Activated T-cell treated with anti-CD3 and anti-CD28 coated beads for 4 hours (primary cell): ENCODE data around the gene LCTL.
A peak's percentile ranks its signal among the peaks of the same experiment; 100 is the strongest.
"Not testable (repeated sequence)": the region's sequence is repeated elsewhere in the genome, so short reads cannot be mapped to it uniquely, and the experiment has no call there.

Experiments
- DNase-seq: peaks from one replicate; pipeline ENCODE4 v3.0.0-alpha.2; 2020

The LCTL gene

DNA sequence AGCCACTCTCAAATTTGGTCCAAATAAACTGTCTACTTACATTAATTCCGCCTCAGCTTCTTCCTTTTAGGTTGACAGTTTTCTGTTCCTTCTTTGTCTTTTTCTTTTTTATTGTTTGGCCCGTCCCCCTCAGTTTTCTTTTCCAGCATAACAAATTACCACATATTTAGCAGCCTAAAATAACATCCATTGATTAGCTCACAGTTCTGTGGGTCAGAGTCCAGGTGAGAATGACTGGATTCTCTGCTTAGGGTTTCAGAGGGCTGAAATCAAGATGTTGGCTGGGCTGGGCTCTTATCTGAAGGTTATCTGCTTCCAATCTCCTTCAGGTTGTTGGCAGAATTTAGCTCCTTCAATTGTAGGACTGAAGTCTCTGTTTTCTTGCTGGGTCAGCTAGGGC is 24.6 kb upstream of the LCTL start:
- no peak for DNase-seq

DNA sequence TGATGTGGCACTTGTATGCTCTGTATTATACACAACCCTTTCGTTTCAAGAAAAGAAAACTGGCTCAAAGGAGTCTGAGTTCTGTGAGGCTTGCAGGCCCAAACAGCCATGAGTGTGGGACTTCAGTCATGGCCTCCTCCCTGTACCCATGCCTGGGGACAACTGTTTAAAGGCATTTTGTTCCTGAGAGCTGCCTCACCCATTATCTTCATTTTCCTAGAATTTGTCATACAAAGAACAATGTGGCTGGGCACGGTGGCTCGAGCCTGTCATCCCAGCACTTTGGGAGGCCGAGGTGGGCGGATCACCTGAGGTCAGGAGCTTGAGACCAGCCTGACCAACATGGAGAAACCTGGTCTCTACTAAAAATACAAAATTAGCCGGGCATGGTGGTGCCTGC is 23.6 kb upstream of the LCTL start:
- DNase-seq = not testable (repeated sequence)

DNA sequence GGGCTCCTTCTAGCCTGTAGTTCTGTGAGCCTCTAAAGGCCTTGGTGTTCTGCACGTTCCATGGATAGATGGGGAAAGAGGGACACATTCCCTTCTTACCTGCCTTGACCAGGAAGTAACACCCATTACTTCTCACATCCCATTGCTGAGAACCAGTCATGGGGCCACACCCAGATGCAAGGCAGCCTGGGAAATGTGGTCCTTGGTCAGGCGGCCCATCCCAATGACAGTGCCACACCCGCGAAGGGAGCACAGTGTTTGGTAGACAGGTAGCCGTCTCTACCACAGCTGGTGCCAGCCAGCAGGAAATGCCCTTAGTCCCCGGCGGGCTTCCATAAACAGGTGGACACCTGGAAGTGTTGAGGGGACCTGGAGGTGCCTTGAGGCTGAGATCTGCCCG is 23.2 kb upstream of the LCTL start:
- no peak for DNase-seq

DNA sequence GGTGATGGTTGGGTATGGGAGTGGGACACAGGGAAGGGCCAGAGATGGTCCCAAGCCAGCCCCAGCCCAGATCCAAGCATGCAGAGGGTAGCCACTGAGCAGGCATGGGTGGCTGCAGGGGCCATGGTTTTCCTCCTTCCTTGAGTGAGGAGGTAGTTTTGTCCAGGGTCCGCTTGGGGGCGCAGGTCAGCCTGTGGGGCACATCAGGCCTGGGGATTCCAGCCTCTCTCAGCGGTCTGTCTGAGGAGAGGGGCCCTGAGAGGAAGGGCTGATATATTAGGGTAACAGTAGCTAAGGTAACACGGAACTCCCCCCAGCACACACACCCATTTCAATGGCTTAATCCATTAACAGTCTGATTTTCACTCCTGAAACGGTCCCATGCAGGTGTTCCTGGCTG is 22.7 kb upstream of the LCTL start:
- no peak for DNase-seq

DNA sequence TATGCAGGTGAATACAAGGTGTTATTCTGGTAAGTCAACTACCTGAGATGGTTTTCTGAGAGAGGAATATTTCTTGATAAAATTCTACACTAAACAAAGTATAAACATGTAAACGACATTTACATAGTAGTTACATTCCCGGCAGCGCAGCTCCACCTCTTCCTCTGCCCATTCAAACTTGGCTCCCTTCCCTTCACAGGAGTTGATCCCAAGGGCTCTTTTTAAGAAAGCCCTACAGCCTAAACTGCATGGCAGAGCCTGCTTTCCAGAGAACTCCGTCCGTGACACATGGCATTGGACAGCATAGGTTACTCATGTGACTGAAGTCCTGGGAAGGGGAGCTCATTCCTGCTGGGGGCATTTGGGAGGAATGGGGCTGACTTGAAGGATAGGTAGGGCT is 22.0 kb upstream of the LCTL start:
- no peak for DNase-seq

DNA sequence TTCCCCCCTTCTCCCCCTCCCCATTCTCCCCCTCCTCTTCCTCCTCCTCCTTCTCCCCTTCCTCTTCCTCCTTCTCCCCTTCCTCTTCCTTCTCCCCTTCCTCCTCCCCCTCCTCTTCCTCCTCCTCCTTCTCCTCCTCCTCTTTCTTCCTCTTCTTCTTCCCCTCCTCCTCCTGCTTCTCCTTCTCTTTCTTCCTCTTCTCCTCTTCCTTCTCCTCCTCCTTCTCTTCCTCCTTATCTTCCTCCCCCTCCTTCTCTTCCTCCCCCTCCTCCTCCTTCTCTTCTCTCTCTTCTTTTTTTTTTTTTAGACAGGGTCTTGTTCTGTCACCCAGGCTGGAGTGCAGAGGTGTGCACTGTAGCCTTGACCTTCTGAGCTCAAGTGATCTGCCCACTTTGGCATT is 21.2 kb upstream of the LCTL start:
- DNase-seq = no peak

DNA sequence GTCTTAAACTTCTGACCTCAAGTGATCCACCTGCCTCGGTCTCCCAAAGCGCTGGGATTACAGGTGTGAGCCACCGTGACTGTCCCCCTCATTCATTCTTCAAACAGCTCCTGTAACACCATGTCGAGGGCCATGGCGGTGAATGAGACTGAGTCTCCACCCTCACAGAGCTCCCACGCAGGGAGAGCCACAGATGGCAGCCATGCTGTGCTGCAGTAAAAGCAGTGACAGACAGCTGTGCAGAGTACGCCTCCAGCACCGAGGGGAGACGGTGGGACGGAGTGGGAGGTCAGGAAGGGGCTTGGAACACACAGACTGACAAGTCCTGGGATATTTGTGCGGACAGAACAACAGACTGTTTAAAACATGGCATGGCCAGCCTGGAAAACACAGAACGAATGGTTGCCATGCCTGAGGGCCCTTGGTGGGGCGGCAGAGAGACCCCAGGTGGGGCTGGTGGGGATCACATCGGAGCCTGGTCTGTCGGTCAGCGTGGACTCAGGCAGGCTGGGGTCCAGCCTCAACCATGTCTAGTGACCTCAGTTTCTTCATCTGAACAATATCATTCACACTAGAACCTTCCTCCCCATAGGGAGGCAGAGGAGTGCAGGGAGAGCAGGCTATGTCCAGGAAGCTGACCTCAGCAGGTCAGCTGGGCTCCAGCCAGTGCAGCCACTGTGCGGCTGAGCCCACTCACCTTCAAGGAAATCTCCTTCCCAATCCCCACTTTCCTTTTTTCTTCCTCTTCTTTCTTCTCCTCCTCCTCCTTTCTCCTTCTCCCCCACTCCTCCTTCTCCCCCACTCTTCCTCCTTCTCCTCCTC is 20.6 kb upstream of the LCTL start:
- DNase-seq = no peak

DNA sequence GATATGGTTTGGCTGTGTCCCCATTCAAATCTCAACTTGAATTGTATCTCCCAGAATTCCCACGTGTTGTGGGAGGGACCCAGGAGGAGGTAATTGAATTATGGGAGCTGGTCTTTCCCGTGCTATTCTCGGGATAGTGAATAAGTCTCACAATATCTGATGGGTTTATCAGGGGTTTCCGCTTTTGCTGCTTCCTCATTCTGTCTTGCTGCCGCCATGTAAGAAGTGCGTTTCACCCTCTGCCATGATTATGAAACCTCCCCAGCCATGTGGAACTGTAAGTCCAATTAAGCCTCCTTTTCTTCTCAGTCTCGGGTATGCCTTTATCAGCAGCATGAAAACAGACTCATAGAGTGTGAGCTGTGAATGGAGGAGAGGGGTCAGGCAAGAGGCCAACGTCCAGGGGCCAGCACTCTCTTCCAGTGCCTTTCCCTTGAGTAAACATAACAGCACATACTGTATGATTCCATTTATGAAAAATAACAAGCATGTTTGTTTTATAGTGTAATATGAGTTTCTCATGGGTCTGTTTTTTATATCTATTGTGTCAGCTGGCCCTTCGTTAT is 16.3 kb upstream of the LCTL start:
- DNase-seq = no peak

DNA sequence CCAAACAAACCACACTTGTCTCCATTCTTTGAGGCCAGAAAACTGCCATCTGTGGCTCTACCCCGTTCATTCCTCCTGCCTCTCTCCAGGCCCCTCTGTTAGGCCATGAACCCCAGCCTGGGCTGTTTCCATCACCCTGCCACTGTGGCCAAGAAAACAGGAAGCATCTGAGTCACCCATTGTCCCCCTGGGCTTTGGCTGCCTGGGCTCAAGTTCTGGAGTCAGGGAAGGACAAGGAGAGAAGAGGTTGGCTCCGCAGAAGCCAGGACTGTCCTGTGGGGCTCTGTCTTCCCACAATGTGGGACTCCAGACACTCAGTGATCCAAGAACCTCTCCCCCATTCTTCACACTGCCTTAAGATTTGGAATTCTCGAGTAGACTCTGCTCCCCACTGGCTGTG is 14.8 kb upstream of the LCTL start:
- no peak for DNase-seq

DNA sequence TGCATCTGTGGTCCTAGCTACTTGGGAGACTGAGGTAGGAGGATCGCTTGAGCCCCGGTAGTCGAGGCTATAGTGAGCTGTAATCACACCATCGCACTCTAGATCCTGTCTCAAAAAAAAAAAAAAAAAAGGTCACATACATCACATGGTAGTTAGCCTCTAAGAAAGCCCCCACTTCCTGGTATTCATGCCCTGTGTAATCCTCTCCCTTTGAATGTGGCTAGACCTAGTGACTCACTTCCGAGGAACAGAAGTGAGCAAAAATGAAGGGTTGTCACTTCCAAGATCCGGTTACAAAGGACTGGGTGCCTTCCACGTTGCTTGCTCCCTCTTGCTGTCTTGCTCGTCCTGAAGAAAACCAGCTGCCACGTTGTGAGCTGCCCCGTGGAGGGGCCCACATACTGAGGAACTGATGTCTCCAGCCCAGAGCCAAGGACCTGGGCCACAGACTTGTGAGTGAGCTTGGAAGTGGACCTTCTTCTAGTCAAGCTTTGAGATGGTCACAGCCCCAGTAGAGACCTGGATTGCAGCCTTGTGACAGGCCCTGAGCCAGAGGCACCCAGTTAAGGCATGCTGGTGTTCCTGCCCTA is 12.6 kb upstream of the LCTL start:
- no peak for DNase-seq

DNA sequence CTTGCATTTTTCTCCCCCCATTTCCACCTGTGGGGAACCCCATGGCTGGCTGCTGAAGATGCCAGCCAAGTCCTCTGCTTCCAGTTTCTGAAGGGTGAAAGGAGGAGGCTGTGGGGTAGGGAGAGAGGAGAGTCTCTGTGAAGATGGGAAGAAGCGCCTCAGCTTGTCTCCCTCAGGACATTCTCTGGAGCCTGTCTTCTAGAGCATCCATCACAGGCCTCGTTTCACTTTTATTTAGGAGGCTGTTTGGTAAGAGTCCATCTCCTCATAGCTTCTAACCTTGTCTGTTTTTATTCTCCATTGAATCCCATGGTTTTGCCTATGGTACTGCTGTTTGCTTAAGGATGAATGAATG is 8.8 kb upstream of the LCTL start:
- DNase-seq = no peak

DNA sequence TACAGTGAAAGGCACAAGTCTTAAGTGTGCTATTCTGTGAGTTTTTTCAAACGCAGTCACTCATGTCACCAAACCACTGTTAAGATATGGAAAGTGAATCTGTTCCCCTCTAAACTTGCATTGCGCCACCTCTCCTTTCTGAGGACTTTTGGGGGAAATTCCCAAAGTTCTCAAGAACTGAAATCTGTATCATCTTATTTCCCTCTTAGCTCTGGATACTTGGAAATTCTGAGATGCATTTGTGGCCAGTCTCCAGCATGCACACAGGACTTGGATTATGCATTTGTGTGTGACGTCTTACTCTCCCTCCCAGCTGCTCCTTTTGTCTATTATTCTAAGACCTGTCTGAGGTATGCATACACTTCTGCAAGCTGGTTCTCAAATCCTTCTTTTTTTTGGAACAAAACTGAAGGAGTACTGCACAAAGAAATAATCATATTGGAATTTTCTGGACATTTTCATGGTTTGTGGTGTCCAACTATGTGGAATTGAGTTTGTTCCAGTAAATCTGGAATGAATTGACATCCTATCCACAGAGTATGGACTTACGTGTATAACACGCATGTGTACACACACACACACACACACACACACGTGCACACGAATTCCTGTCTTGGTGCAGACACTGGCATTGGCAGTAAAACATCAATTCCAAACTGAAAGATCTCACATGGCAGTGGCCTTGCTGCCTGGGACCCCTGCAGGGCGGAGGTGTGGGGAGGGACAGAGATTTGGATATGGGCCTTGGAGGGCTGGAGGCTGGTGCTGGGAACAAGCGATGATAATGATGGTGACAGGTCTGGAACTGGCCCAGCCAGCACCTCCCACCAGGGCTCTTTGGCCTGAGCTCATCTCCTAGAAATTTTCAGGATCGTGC is 8.2 kb upstream of the LCTL start:
- DNase-seq = no peak

DNA sequence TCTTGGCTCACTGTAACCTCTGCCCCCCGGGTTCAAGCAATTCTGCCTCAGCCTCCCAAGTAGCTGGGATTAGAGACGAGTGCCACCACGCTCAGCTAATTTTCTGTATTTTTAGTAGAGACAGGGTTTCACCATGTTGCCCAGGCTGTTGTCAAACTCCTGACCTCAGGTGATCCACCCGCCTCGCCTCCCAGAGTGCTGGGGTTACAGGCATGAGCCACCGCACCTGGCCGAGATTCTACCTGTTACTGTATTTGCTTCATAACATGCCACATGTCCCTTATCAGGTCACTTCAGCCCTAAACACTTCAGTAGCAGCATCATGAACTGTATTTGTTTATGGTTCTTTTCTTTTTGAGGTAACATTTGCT is 7.5 kb upstream of the LCTL start:
- no peak for DNase-seq

DNA sequence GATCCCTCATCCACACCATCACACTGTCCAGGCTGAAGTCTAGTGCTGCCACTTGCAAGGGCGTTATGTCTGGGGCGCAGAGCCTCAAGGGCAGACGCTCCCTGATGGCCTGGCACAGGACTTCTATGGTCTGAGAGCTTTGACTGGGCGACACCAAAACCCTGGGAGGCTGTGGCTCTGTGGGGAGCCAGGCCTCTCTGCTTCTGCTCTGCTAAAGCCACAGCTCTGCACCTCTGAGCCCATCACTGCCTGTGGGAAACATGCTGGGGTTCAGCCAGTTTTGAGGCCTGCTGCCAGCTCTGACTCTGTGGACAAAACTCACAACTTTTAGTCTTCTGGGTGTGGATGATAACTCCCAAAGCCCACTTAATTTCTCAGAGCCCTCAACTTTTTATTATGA is 6.3 kb upstream of the LCTL start:
- DNase-seq = no peak

DNA sequence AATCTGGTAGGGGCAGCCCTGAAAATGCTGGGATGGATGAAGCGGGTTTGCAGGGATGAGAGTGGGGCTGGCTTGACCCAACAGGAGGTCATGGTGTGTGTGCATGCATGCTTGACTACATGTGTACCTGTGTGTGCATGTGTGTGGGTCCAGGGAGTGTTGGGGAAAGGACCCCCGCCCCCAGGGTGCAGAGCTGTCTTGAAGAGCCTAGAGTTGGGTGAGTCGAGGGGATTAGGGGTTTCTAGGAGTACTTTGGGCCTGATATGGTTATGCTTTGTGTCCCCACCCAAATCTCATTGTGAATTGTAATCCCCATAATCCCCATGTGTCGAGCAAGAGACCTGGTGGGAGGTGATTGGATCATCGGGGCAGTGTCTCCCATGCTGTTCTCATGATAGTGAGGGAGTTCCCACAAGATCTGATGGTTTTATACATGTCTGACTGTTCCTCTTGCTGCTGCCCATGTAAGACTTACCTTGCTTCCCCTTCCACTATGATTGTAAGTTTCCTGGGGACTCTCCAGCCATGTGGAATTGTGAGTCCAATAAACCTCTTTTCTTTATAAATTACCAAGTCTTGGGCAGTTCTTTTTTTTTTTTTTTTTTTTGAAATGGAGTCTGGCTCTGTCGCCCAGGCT is 5.2 kb upstream of the LCTL start:
- DNase-seq = no peak

DNA sequence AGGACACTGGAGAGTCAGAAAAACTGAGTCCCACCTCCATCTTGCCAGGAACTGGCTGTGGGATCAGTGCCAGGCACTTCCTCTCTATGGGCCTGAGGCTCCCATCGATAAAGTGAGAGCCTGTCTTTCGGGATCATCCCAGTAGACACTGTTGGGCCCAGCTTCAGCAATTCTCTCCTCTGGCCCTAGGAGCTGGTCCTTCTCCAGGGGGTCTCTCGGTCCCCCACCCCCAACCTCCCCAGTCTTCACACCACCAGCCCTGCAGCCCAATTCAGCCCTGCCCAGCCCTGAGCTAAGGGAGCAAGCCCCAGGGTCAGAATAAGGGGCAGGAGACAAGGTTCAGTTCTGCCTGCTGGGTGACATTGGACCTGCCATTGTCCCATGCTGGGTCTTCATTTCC is 4.5 kb upstream of the LCTL start:
- no peak for DNase-seq

DNA sequence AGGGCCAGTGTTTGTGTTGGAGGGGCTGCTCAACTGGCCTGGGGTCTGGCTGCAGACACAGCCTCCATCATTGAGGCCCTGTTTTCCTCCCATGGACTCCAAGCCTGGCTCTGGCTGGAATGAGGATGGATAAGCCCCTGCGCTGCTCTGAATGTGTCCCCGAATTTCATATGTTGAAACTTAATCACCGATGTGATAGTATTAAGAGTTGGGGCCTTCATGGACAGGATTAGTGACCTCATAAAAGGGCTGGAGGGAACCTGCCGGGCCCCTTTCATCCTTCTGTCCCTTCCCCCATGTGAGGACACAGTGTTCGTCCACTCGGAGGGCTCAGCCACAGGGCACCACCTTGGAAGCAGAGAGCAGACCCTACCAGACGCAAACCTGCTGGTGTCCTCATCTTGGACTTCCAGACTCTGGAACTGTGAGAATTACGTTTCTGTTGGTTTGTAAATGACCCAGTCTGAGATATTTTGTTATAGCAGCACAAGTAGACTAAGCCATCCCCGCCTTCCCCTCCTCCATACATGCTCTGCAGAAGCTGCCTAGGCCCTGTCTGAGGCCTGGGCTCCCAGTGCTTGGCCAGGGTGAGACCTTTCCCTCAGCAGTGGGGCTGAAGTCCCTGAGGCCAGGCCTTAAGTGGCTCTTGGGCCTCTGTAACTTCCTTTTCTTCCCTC is 3.8 kb upstream of the LCTL start:
- no peak for DNase-seq

DNA sequence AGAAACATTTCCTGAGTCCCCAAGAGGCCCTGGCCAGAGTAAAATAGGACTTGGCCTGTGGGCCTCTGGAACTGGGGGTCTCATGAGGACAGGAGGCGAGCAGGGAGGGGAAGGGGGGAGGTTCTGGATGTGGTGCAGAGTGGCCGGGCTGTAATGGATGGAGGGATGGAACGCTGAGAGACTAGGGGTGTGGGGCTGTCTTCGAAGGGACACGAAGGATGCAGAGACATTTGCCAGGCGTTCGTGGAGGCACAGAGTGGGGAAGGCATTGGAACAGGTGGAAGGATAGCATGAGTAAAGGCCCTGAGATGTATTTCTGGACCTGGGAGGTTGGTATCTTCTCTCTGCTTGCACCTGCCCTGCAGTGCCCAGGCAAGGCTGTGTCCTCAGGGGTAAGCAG is 2.1 kb upstream of the LCTL start:
- no peak for DNase-seq

DNA sequence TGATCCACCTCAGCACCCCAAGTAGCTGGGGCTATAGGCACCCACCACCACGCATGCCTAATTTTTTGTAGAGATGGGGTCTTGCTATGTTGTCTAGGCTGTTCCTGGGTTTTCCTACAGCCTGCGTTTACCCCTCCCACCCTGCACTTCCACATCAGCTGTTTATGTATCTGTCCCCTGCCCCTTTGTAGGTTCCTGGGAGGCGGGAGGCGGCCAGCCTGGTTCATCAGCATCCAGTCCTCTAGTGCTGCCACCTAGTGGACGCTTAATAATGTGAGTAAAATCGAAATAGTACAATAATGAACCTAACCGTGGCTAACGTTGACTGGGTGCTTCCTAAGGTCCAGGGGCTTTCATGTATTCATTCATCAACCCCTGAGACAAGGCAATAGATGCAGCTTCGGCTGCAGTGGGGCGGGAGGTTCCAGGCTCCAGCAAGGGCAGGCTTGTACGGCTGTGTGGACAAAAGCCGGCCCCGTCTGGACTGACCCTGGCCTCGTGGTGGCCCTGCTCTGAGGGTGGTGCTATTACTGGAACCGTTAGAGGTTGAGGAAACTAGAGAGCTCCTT is 1.2 kb upstream of the LCTL start:
- peak; percentile 32 for DNase-seq

DNA sequence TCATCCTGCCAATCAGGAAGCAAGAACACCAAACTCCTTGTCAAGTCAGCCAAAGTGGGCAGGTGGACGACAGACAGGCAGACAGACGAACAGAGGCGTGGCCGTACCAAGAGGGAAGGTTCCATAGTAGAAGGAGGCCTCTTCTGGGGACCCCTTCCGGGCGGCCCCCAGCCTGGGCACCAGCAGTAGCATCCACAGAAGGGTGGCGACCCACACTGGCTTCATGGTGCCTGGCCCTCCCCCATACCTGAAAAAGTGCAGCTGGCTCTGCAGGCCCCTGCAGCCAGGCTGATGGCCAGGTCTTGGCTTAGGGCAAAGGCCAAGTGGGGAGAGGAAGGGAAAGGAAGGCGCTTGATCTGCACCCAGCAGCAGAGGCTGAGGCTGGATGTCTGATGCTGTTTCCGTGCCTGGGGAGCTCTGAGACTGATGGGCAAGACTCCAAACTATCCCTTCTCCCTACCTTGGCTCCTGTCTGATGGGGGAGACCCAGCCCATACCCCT is 607 bp downstream of the LCTL start:
- DNase-seq = no peak

DNA sequence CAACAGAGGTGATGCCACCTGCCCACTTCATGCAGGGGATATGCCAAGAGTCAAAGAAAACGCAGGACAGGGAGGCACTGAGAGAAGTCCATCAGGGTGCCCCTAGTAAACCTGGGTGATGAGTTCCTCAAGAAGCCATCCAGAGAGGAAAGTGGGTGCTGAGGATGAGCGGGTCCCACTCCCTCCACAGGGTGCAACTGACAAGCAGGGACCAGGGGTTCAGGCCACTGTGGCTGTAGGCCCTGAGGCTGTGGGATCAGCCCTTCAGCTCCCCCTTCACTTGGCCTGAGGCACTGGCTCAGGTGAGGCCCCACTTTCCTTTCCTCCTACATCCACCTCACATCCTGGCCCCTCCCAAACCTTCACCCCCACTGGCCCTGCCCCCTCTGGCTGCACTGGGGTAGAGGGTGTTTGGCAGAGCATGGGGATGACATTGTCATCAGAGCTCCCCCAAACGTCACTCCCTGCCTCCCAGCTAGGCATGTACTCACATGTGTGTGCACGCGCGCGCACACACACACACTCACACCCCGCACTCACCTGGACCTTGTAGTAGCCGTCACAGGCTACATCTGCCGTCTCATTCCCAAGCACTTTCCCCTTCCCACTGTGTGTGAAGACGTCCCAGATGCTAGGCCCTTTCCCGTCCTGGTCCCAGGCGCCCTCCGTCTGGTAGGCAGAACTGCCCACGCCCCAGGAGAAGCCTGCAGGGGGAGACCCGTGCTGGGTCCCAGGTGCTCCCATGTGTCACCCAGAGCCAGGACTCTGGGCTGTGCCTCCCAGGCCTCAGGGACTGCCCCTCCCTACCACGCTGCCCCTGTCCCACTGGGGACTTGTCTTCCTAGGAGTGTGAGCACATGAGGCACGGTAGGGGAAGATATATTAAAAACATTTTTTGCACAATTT is 1.4 kb downstream of the LCTL start:
- DNase-seq = no peak
